ENCODE measurements around the gene KRT78.
"Not testable (repeated sequence)": the region's sequence is repeated elsewhere in the genome, so short reads cannot be mapped to it uniquely, and the experiment has no call there.

KRT78 gene

DNA sequence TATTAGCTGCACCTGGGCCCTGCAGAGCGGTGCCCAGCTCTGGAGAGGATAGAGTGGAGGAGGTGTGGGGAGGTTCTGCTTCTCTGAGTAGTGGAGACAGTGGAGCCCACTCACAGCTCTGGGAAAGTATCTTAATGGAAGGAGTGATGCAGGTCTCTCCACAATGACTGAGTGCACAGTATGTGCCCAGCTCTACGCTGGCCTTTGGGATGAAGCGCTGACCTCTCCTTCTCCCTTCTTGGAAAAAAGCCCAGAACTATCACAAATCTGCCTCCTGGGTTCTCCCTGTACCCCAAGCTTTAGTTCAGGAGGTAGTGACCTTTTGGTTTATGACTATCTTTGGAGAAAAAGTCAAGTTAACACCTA lies 52.4 kb downstream of the KRT78 start:
- no peak overlapping the region for H3K27ac ChIP-seq (ENCODE audit: low read depth, low read length)
- H3K36me3 ChIP-seq (ENCODE audit: control insufficient read depth, insufficient read depth, low read length) = no peaks in the 10 kb centered on the region
- no peaks in the 10 kb centered on the region for H3K27me3 ChIP-seq (ENCODE audit: control insufficient read depth, insufficient read depth, low read length)
- H3K4me3 ChIP-seq (ENCODE audit: low read length) = no peak overlapping the region
- H3K9ac ChIP-seq (ENCODE audit: low read length) = no peak overlapping the region
- no peaks in the 10 kb centered on the region for H3K4me1 ChIP-seq (ENCODE audit: control insufficient read depth, insufficient read depth, low read length)

DNA sequence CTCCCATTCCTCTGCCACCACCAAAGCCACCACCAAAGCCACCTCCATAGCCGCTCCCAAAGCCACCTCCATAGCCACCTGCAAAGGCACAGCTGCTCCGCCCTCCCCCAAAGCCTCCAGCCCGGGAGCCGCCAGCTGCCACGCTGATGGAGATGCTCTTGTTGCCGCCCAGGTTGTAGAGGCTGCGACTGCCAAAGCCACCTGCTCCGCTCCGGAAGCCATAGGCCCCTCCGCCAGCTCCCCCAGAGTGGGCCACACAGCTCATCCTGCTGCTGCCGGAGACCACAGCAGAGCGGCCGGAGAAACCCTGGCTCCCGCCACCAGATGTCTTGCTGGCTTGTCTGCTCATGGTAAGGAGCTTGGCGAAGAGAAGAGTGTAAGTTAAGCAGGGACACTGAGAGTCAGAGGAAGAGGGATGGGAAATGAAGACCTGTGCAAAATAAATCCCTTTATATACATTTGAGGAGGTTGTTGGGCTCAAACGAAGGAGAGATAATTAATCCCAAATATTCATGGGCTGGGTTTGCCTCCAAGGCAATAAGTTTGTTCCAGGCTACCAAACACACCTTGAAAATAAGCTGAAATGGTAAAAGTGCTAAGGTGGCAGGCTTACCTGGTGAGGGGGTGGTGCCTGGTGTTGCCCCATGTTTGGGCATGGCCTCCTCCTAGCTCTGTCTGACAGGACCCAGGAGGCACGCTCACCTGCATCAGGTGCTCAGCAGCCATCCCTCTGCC lies 52.9 kb downstream of the KRT78 start, which contains the start of gene KRT3:
Gene KRT3, minus strand, starts transcription at position 424 of the 735 bp plus-strand sequence. Its CDS starts 75 bp downstream, at position 349.
- Histone ChIP-seq H3K36me3 (ENCODE audit: control insufficient read depth, insufficient read depth, low read length) (no peaks in the 10 kb centered on the region), H3K4me3 (ENCODE audit: low read length) (no peak within 1 kb of the TSS), H3K9ac (ENCODE audit: low read length) (no peak within 1 kb of the TSS), H3K4me1 (ENCODE audit: control insufficient read depth, insufficient read depth, low read length) (no peaks in the 10 kb centered on the region), H3K27ac (ENCODE audit: low read depth, low read length) (no peak within 1 kb of the TSS), H3K27me3 (ENCODE audit: control insufficient read depth, insufficient read depth, low read length) (no peaks in the 10 kb centered on the region)

- H3K27ac ChIP-seq (ENCODE audit: low read depth, low read length); H3K27me3 ChIP-seq (ENCODE audit: control insufficient read depth, insufficient read depth, low read length); H3K9ac ChIP-seq (ENCODE audit: low read length); H3K36me3 ChIP-seq (ENCODE audit: control insufficient read depth, insufficient read depth, low read length); H3K4me3 ChIP-seq (ENCODE audit: low read length); H3K4me1 ChIP-seq (ENCODE audit: control insufficient read depth, insufficient read depth, low read length): not testable (repeated sequence)
These were observed 53.5 kb downstream of the KRT78 start for GRCh38 chr12:52795332-52795674.

DNA sequence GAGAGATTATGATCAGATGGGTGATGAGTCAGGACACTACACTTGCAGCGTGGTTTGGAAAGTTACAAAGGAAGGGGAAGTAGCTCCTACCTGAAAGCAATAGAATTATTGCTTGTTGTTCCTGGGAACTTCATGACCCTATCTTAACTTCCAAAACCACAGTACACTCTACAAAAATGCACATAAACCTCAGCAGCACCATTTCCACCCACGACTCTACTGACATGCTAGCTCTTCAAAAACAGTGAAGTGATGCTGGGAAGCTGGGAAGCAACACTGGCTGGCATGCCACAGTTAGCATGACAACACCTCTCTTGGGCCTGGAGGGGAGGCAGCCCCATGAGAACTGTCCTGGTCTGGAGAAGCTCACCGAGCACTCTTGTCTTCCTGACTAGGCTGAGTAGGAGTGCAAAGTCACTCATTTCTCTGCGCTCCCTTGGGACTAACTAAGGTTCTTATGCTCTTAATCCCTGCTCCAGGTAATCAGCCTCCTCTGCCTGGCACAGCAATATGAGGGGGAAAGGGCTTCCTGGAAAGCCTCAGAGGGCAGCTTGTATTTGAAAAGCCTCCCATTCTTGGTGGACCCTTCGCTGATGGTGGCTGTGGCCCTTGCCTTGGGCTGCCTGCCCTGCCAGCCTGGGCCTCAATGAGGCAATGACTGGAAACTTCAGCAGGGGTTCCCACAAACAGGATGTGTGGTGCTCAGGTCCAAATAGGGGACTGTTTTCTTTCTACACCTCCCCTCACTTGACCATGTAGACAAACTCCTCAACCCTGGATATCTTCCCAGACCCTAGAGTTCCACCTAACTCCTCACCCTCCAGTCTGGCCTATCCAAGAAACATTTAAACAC lies 54.1 kb downstream of the KRT78 start:
- Histone ChIP-seq H3K4me3 (ENCODE audit: low read length) (no peak overlapping the region), H3K27ac (ENCODE audit: low read depth, low read length) (no peak overlapping the region), H3K27me3 (ENCODE audit: control insufficient read depth, insufficient read depth, low read length) (no peaks in the 10 kb centered on the region), H3K36me3 (ENCODE audit: control insufficient read depth, insufficient read depth, low read length) (no peaks in the 10 kb centered on the region), H3K4me1 (ENCODE audit: control insufficient read depth, insufficient read depth, low read length) (no peaks in the 10 kb centered on the region), H3K9ac (ENCODE audit: low read length) (no peak overlapping the region)

DNA sequence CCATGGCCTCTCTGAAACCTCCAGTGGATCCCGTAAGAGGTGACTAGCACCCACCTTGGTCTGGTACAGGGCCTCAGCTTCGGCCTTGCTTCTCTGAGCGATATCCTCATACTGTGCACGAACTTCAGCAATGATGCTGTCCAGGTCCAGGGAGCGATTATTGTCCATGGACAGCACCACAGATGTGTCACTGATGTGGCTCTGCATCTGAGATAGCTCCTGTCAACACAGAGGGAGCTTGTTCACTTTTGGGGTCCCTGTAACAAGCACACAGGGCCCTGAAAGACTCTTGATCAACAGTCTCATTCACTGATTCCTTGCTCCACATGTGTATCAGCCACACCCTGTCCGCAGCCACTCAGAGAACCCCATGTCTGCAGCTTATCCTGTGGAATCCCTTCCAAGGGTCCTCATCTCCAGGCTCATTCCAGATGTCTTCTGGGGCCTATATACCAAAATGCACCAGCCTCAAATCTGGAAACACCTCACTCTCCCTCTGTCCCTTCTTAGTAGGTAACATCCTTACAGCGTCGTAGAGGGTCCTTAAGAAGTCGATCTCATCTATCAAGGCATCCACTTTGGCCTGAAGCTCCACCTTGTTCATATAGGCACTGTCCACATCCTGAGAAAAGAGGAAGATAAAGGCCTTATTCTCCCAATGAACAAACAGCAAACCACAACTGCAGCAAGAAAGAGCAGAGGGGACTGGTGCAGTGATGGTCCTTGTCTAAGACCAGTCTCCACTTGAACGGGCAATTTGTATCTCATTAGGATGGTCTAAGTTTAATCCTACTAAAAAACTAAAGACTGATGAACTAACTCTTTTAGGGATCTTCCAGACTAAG lies 56.4 kb downstream of the KRT78 start:
- no peak overlapping the region for H3K4me3 ChIP-seq (ENCODE audit: low read length)
- H3K4me1 ChIP-seq (ENCODE audit: control insufficient read depth, insufficient read depth, low read length) = no peaks in the 10 kb centered on the region
- no peak overlapping the region for H3K9ac ChIP-seq (ENCODE audit: low read length)
- H3K27me3 ChIP-seq (ENCODE audit: control insufficient read depth, insufficient read depth, low read length) = peaks cover 3% of the 10 kb centered on the region
- no peak overlapping the region for H3K27ac ChIP-seq (ENCODE audit: low read depth, low read length)
- H3K36me3 ChIP-seq (ENCODE audit: control insufficient read depth, insufficient read depth, low read length) = no peaks in the 10 kb centered on the region

DNA sequence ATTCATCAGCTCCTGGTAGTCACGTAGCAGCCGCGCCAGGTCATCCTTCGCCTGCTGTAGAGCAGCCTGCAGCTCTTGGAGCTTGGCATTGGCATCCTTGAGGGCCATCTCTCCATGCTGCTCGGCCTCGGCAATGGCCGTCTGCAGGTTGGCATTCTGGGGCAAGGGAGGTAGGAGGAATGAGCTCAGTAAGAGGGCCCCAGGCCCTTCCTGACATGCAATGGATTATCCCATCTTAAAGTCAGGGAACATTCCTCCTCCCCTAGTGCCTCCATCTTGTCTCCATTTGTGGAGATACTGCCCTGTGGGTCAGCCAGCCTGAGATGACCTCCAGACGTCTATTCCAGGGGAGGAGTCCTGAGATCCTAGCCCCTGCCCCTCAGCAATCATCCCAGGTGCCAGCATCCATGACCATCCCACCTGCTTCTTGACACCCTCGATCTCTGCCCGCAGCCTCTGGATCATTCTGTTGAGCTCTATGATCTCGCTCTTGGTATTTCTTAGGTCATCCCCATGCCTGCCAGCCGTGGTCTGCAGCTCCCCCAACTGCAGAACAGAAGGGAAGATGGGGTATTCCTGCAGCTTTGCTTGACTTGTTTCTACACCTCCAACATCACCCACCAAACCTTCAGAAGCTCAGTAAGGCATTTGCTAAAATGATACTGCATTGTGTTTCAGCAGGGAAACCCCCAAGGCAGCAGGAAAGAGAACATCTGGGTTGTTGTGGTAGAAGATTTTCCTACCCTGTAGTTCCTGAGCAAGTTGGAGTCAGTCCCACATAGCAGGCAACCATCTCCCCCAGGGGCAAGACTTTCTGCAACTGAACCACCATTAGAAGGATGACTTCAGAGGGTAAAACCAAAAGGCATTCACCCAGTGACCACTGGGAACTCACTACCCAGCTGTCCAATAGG lies 57.3 kb downstream of the KRT78 start:
- Histone ChIP-seq H3K4me1 (ENCODE audit: control insufficient read depth, insufficient read depth, low read length) (no peaks in the 10 kb centered on the region), H3K9ac (ENCODE audit: low read length) (no peak overlapping the region), H3K36me3 (ENCODE audit: control insufficient read depth, insufficient read depth, low read length) (no peaks in the 10 kb centered on the region), H3K27me3 (ENCODE audit: control insufficient read depth, insufficient read depth, low read length) (peaks cover 3% of the 10 kb centered on the region), H3K4me3 (ENCODE audit: low read length) (no peak overlapping the region), H3K27ac (ENCODE audit: low read depth, low read length) (no peak overlapping the region)

GRCh38 chr12:52790427-52791270 lies 58.1 kb downstream of the KRT78 start:
- Histone ChIP-seq H3K9ac (ENCODE audit: low read length) (no peak overlapping the region), H3K27me3 (ENCODE audit: control insufficient read depth, insufficient read depth, low read length) (peaks cover 3% of the 10 kb centered on the region), H3K27ac (ENCODE audit: low read depth, low read length) (no peak overlapping the region), H3K36me3 (ENCODE audit: control insufficient read depth, insufficient read depth, low read length) (no peaks in the 10 kb centered on the region), H3K4me3 (ENCODE audit: low read length) (no peak overlapping the region), H3K4me1 (ENCODE audit: control insufficient read depth, insufficient read depth, low read length) (no peaks in the 10 kb centered on the region)

DNA sequence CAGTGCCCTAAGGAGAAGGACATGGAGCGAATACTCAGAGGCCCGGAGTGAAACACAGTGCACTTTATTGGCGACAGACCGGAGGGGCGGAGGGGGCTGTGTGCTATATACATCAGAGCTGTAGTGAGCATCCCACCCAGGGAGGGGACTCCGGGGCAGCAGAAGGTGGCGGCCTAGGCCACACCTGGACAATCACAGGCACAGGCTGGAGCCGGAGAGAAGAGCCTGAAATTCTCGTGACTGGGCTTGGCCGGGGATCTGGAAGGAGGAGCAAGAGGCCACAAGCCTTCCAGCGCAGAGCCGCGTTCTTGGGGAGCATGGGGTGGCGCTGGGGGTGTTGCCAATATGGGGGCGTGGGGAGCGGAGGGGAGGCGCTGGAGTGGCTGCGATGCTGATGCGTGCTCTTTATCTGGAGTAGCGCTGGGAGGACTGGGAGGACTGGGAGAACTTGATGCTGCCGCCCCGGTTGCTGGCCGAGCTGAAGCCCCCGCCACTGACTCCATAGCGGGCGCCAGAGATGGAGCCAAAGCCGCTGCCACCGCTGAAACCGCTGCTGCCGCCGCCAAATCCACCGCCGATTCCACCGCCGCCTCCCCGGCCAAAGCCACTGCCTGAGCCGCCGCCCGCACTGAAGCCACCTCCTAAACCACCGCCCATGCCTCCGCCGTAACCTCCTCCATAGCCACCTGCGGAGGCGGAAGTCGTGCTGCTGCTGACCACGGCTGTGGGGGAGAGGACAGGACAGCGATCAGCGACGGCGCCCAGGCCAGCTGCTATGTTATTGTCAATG lies 59.0 kb downstream of the KRT78 start:
- H3K36me3 ChIP-seq (ENCODE audit: control insufficient read depth, insufficient read depth, low read length) = no peaks in the 10 kb centered on the region
- H3K4me3 ChIP-seq (ENCODE audit: low read length) = no peak overlapping the region
- no peaks in the 10 kb centered on the region for H3K4me1 ChIP-seq (ENCODE audit: control insufficient read depth, insufficient read depth, low read length)
- no peak overlapping the region for H3K9ac ChIP-seq (ENCODE audit: low read length)
- peaks cover 3% of the 10 kb centered on the region for H3K27me3 ChIP-seq (ENCODE audit: control insufficient read depth, insufficient read depth, low read length)
- no peak overlapping the region for H3K27ac ChIP-seq (ENCODE audit: low read depth, low read length)

GRCh38 chr12:52788876-52789636 lies 59.7 kb downstream of the KRT78 start:
- Histone ChIP-seq H3K4me1 (ENCODE audit: control insufficient read depth, insufficient read depth, low read length) (no peaks in the 10 kb centered on the region), H3K36me3 (ENCODE audit: control insufficient read depth, insufficient read depth, low read length) (no peaks in the 10 kb centered on the region), H3K9ac (ENCODE audit: low read length) (no peak overlapping the region), H3K27ac (ENCODE audit: low read depth, low read length) (no peak overlapping the region), H3K27me3 (ENCODE audit: control insufficient read depth, insufficient read depth, low read length) (peaks cover 3% of the 10 kb centered on the region), H3K4me3 (ENCODE audit: low read length) (no peak overlapping the region)

- no peaks in the 10 kb centered on the region for H3K4me1 ChIP-seq (ENCODE audit: control insufficient read depth, insufficient read depth, low read length)
- no peak overlapping the region for H3K4me3 ChIP-seq (ENCODE audit: low read length)
- H3K27ac ChIP-seq (ENCODE audit: low read depth, low read length) = no peak overlapping the region
- H3K36me3 ChIP-seq (ENCODE audit: control insufficient read depth, insufficient read depth, low read length) = no peaks in the 10 kb centered on the region
- H3K27me3 ChIP-seq (ENCODE audit: control insufficient read depth, insufficient read depth, low read length) = peaks cover 3% of the 10 kb centered on the region
- H3K9ac ChIP-seq (ENCODE audit: low read length) = no peak overlapping the region
These were observed 60.5 kb downstream of the KRT78 start for GRCh38 chr12:52788192-52788875.

Measured in rectal smooth muscle tissue (tissue), 1 donor.